ENCODE data around the gene NCOA5. TPM values are rescaled to one million over a fixed set of nuclear protein-coding genes. Genes with fewer than 3 reads are reported as not detected.

NCOA5 gene
- polyA plus RNA-seq, 2 donors: 8.6 to 10.7 TPM

DNA sequence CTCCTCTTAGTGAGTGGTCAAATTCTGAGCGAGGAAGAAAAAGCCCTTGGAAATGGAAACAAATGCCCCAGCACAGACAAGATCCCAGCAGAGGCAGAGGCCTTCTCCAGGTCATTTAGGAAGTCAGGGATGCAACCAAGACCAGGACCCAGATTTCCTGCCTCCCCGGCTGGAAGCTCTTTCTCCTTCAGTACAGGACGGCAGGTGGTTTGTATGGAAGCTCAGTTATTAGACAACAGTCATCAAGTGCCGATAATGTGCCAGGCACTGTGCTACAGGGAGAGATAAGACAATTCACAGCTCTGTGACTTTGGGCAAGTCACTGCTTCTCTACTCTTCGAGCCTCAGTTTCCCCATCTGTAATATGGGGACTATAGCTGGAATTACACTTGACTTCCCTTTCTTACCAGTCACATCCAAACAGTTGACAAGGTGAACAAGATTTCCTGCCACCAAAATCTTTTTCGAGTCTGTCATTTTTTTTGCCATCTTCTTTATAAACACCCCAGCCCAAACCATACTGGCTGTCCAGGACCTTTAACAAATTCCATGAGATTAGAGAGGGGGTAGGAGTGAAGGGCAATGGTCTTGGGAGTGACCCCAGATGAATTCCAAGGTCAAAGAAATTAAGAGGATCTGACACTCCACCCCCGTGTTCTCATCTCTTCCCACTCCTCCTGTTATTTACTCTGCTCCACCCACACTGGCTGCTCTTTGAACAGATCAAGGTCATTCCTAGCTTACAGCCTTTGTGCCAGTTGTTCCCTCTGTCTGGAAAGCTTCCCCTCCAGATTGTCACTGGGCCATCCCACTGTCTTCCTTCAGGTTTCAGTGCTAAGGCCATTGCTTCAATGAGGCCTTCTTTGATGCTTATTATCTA lies 75.0 kb downstream of the NCOA5 start:
- Histone ChIP-seq H3K4me1 (ENCODE audit: control insufficient read depth in 2 of 2, insufficient read depth in 2 of 2, low read length in 1 of 2) (peaks cover 5 to 19% of the 10 kb centered on the region in 2 donors), H3K27me3 (ENCODE audit: control insufficient read depth in 1 of 2, insufficient read depth in 2 of 2, low read length in 2 of 2) (peaks cover 0 to 29% of the 10 kb centered on the region in 2 donors), H3K9me3 (ENCODE audit: control insufficient read depth in 2 of 2, insufficient read depth in 1 of 2, low read depth in 1 of 2, low read length in 1 of 2) (peaks cover 0 to 9% of the 10 kb centered on the region in 2 donors), H3K27ac (ENCODE audit: low read depth in 2 of 2, low read length in 1 of 2) (no peak overlapping the region), H3K4me3 (ENCODE audit: low read depth in 1 of 2, low read length in 2 of 2) (no peak overlapping the region), H3K36me3 (ENCODE audit: control insufficient read depth in 2 of 2, insufficient read depth in 2 of 2, low read length in 1 of 2) (no peaks in the 10 kb centered on the region)
- WGBS, 2 donors: 55 to 63% methylated on average over 7 of the region's 7 CpGs

GRCh38 chr20:46013829-46014516 lies 75.8 kb downstream of the NCOA5 start:
- Histone ChIP-seq H3K27ac (ENCODE audit: low read depth in 2 of 2, low read length in 1 of 2) (no peak overlapping the region), H3K27me3 (ENCODE audit: control insufficient read depth in 1 of 2, insufficient read depth in 2 of 2, low read length in 2 of 2) (peaks cover 0 to 29% of the 10 kb centered on the region in 2 donors), H3K4me1 (ENCODE audit: control insufficient read depth in 2 of 2, insufficient read depth in 2 of 2, low read length in 1 of 2) (peaks cover 5 to 19% of the 10 kb centered on the region in 2 donors), H3K36me3 (ENCODE audit: control insufficient read depth in 2 of 2, insufficient read depth in 2 of 2, low read length in 1 of 2) (no peaks in the 10 kb centered on the region), H3K9me3 (ENCODE audit: control insufficient read depth in 2 of 2, insufficient read depth in 1 of 2, low read depth in 1 of 2, low read length in 1 of 2) (peaks cover 0 to 9% of the 10 kb centered on the region in 2 donors), H3K4me3 (ENCODE audit: low read depth in 1 of 2, low read length in 2 of 2) (no peak overlapping the region)
- WGBS, 2 donors: 2 to 3% methylated on average over 61 to 67 of the region's 67 CpGs

- no peak overlapping the region for H3K4me3 ChIP-seq (ENCODE audit: low read depth in 1 of 2, low read length in 2 of 2)
- 13 to 14% methylated on average over 27 to 29 of the region's 29 CpGs for WGBS, 2 donors
- peaks cover 0 to 29% of the 10 kb centered on the region in 2 donors for H3K27me3 ChIP-seq (ENCODE audit: control insufficient read depth in 1 of 2, insufficient read depth in 2 of 2, low read length in 2 of 2)
- no peak overlapping the region for H3K27ac ChIP-seq (ENCODE audit: low read depth in 2 of 2, low read length in 1 of 2)
- H3K4me1 ChIP-seq (ENCODE audit: control insufficient read depth in 2 of 2, insufficient read depth in 2 of 2, low read length in 1 of 2): peaks cover 5 to 19% of the 10 kb centered on the region in 2 donors
- no peaks in the 10 kb centered on the region for H3K36me3 ChIP-seq (ENCODE audit: control insufficient read depth in 2 of 2, insufficient read depth in 2 of 2, low read length in 1 of 2)
- peaks cover 0 to 9% of the 10 kb centered on the region in 2 donors for H3K9me3 ChIP-seq (ENCODE audit: control insufficient read depth in 2 of 2, insufficient read depth in 1 of 2, low read depth in 1 of 2, low read length in 1 of 2)
Observed at GRCh38 chr20:46013322-46013828, 76.4 kb downstream of the NCOA5 start.

DNA sequence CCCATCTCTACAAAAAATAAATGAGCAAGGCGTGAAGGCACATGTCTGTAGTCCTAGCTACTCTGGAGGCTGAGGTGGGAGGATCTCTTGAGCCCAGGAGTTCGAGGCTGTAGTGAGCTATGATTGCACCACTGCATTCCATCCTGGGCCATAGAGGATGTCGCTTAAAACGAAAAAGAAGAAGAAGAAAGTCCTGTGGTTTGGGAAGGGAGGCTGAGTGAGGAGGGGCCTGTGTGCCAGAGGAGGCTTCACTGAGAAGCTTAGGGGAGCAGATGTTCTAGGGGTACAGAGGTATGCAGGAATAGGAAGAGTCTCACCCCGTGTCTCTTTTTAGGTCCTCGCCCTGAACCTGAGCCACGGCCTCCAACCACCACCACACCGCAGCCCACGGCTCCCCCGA lies 76.8 kb downstream of the NCOA5 start:
- H3K4me1 ChIP-seq (ENCODE audit: control insufficient read depth in 2 of 2, insufficient read depth in 2 of 2, low read length in 1 of 2): peaks cover 5 to 19% of the 10 kb centered on the region in 2 donors
- H3K4me3 ChIP-seq (ENCODE audit: low read depth in 1 of 2, low read length in 2 of 2): no peak overlapping the region
- H3K36me3 ChIP-seq (ENCODE audit: control insufficient read depth in 2 of 2, insufficient read depth in 2 of 2, low read length in 1 of 2): no peaks in the 10 kb centered on the region
- H3K9me3 ChIP-seq (ENCODE audit: control insufficient read depth in 2 of 2, insufficient read depth in 1 of 2, low read depth in 1 of 2, low read length in 1 of 2): peaks cover 0 to 9% of the 10 kb centered on the region in 2 donors
- WGBS, 2 donors: 52 to 63% methylated on average over 9 to 10 of the region's 10 CpGs
- no peak overlapping the region for H3K27ac ChIP-seq (ENCODE audit: low read depth in 2 of 2, low read length in 1 of 2)
- peaks cover 0 to 29% of the 10 kb centered on the region in 2 donors for H3K27me3 ChIP-seq (ENCODE audit: control insufficient read depth in 1 of 2, insufficient read depth in 2 of 2, low read length in 2 of 2)

- Histone ChIP-seq H3K27ac (ENCODE audit: low read depth in 2 of 2, low read length in 1 of 2) (no peak overlapping the region), H3K4me3 (ENCODE audit: low read depth in 1 of 2, low read length in 2 of 2) (no peak overlapping the region), H3K27me3 (ENCODE audit: control insufficient read depth in 1 of 2, insufficient read depth in 2 of 2, low read length in 2 of 2) (peaks cover 0 to 29% of the 10 kb centered on the region in 2 donors), H3K9me3 (ENCODE audit: control insufficient read depth in 2 of 2, insufficient read depth in 1 of 2, low read depth in 1 of 2, low read length in 1 of 2) (peaks cover 0 to 9% of the 10 kb centered on the region in 2 donors), H3K4me1 (ENCODE audit: control insufficient read depth in 2 of 2, insufficient read depth in 2 of 2, low read length in 1 of 2) (peaks cover 5 to 19% of the 10 kb centered on the region in 2 donors), H3K36me3 (ENCODE audit: control insufficient read depth in 2 of 2, insufficient read depth in 2 of 2, low read length in 1 of 2) (no peaks in the 10 kb centered on the region)
- WGBS, 2 donors: 17 to 18% methylated on average over 55 to 57 of the region's 57 CpGs
Observed at GRCh38 chr20:46011631-46012482, 77.9 kb downstream of the NCOA5 start.

Other genes with a start within 250 kb of the NCOA5 start
- 10 to 100 TPM; 24.8 to 26.6 TPM for gene ACOT8, start 232.6 kb downstream of the NCOA5 start, polyA plus RNA-seq
- gene ZSWIM3, start 232.3 kb downstream of the NCOA5 start, polyA plus RNA-seq: 1 to 10 TPM; 1.1 to 1.5 TPM
- 1 to 10 TPM; 2.4 to 3.9 TPM for gene ZSWIM1, start 208.7 kb downstream of the NCOA5 start, polyA plus RNA-seq
- under 1 TPM; 0.76 to 0.96 TPM for gene SPATA25, start 202.3 kb downstream of the NCOA5 start, polyA plus RNA-seq
- gene NEURL2, start 198.8 kb downstream of the NCOA5 start, polyA plus RNA-seq: 1 to 10 TPM; 1.4 to 2.5 TPM
- gene CTSA, start 198.6 kb downstream of the NCOA5 start, polyA plus RNA-seq: 10 to 100 TPM; 43.6 to 55.0 TPM
- gene PLTP, start 177.8 kb downstream of the NCOA5 start, polyA plus RNA-seq: 10 to 100 TPM; 27.0 to 27.2 TPM
- gene PCIF1, start 155.3 kb downstream of the NCOA5 start, polyA plus RNA-seq: 10 to 100 TPM; 18.0 to 20.9 TPM
- 10 to 100 TPM; 10.7 to 18.0 TPM for gene ZNF335, start 117.8 kb downstream of the NCOA5 start, polyA plus RNA-seq
- under 1 TPM; 0.12 to 0.32 TPM for gene MMP9, start 81.1 kb downstream of the NCOA5 start, polyA plus RNA-seq
- under 1 TPM; 0.25 to 0.77 TPM for gene SLC12A5, start 60.7 kb downstream of the NCOA5 start, polyA plus RNA-seq
- gene CD40, start 28.4 kb upstream of the NCOA5 start, polyA plus RNA-seq: 10 to 100 TPM in 1 of 2 donors, 1 to 10 TPM in 1; 5.4 to 10.8 TPM
- under 1 TPM; 0.55 to 0.86 TPM for gene CDH22, start 218.5 kb upstream of the NCOA5 start, polyA plus RNA-seq